ENCODE measurements around the gene L1CAM.
"Not testable (repeated sequence)": the region's sequence is repeated elsewhere in the genome, so short reads cannot be mapped to it uniquely, and the experiment has no call there.

Gene L1CAM

DNA sequence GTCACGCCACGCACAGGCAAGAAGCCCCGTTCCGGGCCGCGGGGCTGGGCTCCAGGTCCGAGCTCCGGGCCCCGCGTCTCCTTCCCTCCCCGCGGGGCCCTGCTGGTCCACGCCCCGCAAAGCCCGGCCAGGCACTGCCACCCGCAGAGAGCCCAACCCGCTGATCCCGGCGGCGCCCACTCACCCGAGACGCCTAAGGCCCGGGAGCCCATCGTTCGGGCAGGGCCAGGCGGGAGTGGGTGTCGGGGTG lies 56.5 kb downstream of the L1CAM start:
- Mint-ChIP-seq H3K9me3 (no peaks in the 10 kb centered on the region), H3K27ac (no peak overlapping the region), H3K36me3 (no peaks in the 10 kb centered on the region), H3K27me3 (peaks cover 52% of the 10 kb centered on the region), H3K4me3 (no peak overlapping the region), H3K4me1 (no peaks in the 10 kb centered on the region)
- ATAC-seq: no peak

DNA sequence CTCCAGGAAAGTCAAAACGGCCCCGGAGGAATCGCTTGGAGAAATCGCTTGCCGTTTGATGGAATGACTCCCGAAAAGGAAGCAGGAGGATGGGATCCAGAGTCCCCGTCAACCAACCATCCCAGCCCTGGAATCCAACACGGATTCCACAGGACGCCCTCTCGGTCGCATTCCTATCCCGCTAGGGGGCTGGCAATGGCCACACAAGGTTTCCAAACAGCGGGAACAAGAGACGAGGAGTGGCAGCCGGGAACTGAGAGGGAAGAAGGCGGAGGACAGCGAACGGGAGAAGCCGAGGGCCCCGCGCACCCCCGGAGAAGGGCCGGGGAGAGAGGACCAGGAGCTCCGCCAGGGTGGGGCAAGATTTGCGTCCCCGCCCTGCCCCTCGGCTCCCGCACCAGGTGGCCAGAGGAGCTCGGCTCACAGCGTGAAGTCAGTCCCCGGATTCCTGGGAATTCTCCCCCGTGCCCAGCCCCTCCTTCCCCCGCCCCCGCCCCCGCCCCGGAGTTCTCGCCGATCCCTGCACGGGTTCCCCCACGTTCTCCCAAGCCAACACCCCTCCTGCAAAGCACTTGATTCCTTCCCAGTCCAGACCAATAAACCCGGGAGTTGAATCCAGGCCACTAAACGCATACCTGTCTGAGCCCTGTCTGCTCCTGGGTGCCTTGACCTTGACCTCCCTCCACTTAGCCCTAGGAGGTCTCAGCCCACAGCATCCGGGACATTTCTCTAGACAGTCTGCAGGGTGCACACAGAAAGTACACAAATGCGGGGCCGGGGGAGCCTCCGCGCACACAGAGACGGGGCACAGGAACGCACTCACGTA lies 57.0 kb downstream of the L1CAM start:
- no peak for ATAC-seq
- Mint-ChIP-seq H3K9me3 (no peaks in the 10 kb centered on the region), H3K36me3 (no peaks in the 10 kb centered on the region), H3K27me3 (peaks cover 58% of the 10 kb centered on the region), H3K4me1 (no peaks in the 10 kb centered on the region), H3K4me3 (peak overlapping the region; percentile 29), H3K27ac (no peak overlapping the region)

DNA sequence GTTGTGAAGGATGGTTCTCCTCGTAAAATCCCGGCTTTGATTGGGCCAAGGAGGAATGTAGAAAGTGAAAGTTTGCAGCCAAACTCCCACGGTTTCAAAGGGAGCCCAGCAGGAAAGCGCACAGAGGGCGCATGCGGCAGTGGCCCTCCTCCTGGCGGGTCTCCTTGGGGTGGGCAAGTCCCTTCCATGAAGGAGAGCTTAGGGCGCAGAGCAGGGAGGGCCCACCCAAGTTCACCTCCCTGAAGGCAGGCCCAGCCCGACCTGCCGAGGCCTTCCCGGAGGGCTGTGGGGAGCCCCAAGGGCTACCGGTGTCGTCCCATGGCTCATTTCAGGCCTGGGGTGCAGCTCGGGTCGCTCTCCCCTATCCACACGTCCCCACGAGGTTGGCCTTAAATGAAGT lies 57.7 kb downstream of the L1CAM start:
- H3K27ac Mint-ChIP-seq: no peak overlapping the region
- no peak overlapping the region for H3K4me3 Mint-ChIP-seq

DNA sequence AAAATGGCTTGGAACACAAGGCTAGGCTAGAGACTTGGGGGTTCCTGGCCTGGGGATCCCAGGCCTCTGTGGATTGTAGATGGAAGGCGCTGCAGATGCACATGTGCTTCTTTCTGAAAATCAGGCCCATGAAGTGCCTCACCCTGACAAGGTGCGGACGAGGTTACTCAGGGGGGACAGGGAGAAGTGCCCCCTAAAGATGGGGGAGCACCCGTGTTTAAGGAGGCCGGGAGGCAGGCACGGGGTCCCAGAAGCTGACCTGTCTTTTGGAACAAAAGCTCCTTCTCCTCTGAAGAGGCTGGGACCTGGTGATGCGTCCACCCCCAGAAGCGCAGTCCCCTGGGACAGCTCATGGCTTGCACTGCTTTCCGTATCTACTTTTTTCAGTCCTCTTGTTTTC lies 58.1 kb downstream of the L1CAM start:
- Mint-ChIP-seq H3K27me3 (peaks cover 57% of the 10 kb centered on the region), H3K9me3 (no peaks in the 10 kb centered on the region), H3K36me3 (no peaks in the 10 kb centered on the region), H3K27ac (no peak overlapping the region), H3K4me1 (no peaks in the 10 kb centered on the region), H3K4me3 (no peak overlapping the region)
- ATAC-seq: no peak

More for the DNA sequence above, 57.7 kb downstream of the L1CAM start:
- no peaks in the 10 kb centered on the region for H3K36me3 Mint-ChIP-seq
- no peaks in the 10 kb centered on the region for H3K4me1 Mint-ChIP-seq
- peaks cover 61% of the 10 kb centered on the region for H3K27me3 Mint-ChIP-seq
- no peaks in the 10 kb centered on the region for H3K9me3 Mint-ChIP-seq
- no peak for ATAC-seq

DNA sequence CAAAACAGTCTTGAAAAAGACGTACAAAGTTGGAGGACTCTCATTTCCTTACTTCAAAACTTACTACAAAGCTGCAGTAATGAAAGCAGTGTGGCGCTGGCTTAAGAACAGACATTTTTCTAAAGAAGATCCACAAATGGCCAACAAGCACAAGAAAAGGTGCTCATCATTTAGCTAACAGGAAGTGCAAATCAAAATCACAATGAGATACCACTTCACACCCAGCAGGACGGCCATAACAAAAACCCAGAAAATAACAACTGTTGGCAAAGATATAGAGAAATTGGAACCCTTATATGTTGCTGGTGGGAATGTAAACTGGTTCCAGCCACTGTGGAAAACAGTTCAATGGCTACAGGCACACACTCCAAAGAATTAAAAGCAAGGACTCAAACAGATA lies 59.0 kb downstream of the L1CAM start:
- no peak overlapping the region for H3K27ac Mint-ChIP-seq
- ATAC-seq: no peak

DNA sequence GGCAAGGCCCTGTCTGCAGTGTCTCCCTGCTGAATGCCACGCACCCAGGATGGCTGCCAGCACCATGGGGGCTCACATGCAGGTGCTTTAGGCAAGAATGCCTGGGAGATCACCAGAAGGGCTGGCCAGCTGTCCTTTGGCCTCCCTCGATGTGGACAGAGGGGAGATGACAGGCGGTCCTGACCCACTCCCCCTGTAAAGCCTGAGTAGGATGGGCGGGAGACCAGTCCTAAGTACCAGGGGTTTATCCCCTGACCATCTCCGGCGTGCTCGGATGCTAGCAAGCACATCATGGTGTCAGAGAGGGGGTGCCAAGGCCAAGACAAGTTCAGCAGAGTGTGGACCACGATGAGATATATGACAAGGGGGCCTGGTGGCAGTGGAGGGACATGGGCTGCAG lies 60.9 kb downstream of the L1CAM start:
- ATAC-seq: no peak
- Mint-ChIP-seq H3K4me1 (peaks cover 11% of the 10 kb centered on the region), H3K4me3 (no peak overlapping the region), H3K27ac (no peak overlapping the region), H3K9me3 (no peaks in the 10 kb centered on the region), H3K36me3 (no peaks in the 10 kb centered on the region), H3K27me3 (peaks cover 47% of the 10 kb centered on the region)

More for the DNA sequence above, 59.0 kb downstream of the L1CAM start:
- Mint-ChIP-seq H3K36me3 (no peaks in the 10 kb centered on the region), H3K27me3 (peaks cover 57% of the 10 kb centered on the region), H3K4me3 (no peak overlapping the region), H3K9me3 (no peaks in the 10 kb centered on the region), H3K4me1 (peaks cover 8% of the 10 kb centered on the region)

DNA sequence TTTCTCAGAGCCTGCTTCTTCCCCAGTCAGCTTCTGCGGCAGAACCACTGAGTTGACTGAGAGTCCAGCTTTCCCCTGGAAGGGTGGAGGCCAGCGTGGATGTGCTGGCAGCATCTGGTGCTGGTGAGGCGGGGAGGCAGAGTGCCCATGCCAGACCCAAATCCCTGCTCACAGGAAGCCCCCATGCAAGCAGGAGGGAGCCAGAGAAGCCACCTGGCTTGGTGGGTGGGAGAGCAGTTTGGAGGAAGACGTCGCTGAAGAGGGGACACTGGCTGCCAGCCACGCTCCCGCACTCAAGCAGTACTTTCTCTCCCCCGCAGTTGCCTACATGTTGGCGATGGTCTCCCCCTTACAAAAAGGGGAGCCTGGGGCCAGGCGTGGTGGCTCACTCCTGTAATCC lies 61.6 kb downstream of the L1CAM start:
- Mint-ChIP-seq H3K4me1 (peaks cover 11% of the 10 kb centered on the region), H3K4me3 (no peak overlapping the region), H3K27me3 (peaks cover 44% of the 10 kb centered on the region), H3K27ac (no peak overlapping the region), H3K9me3 (no peaks in the 10 kb centered on the region), H3K36me3 (no peaks in the 10 kb centered on the region)
- no peak for ATAC-seq

DNA sequence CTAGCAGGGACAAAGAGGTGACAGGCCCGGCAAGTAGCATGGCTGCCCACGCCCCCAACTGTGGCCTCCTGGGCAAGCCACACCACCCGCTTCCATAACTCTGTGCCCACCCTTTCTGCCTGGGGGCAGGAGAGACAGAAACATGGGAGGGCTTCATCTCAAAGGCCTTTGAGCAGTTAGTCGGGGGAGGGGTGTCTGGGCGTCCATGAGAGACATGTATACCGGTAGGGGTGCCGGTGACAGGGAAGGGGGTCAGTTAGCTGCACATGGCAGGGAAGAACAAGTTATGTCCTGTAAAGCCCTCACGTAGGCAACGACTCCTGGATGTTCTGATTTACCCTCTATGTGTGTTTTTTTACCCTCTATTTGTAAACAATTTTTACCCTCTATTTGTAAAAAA lies 64.9 kb downstream of the L1CAM start:
- H3K9me3 Mint-ChIP-seq: no peaks in the 10 kb centered on the region
- no peak overlapping the region for H3K4me3 Mint-ChIP-seq
- ATAC-seq: no peak
- H3K27ac Mint-ChIP-seq: no peak overlapping the region
- H3K4me1 Mint-ChIP-seq: peaks cover 20% of the 10 kb centered on the region
- peaks cover 46% of the 10 kb centered on the region for H3K27me3 Mint-ChIP-seq
- no peaks in the 10 kb centered on the region for H3K36me3 Mint-ChIP-seq

DNA sequence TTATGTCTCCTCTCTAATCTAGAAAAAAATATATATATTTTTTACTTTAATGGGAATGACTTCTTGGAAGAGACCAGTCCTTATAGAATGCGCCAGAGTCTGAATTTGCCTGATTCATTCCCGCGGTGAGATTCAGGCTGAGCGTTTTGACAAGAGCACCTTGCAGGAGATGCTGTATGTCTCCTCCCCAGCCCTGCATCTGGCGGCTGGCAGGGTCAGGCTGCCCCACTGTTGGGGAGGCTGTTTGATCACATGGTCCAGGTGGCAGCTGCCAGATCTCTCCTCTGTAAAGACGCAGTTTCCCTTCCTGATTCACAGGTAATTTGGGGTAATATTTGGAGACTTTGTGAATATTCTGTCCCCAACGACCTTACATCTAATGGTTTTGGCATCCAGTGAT lies 65.4 kb downstream of the L1CAM start:
- no peak overlapping the region for H3K4me3 Mint-ChIP-seq
- no peak for ATAC-seq
- peaks cover 46% of the 10 kb centered on the region for H3K27me3 Mint-ChIP-seq
- H3K36me3 Mint-ChIP-seq: no peaks in the 10 kb centered on the region
- peaks cover 20% of the 10 kb centered on the region for H3K4me1 Mint-ChIP-seq
- H3K27ac Mint-ChIP-seq: no peak overlapping the region
- H3K9me3 Mint-ChIP-seq: no peaks in the 10 kb centered on the region

DNA sequence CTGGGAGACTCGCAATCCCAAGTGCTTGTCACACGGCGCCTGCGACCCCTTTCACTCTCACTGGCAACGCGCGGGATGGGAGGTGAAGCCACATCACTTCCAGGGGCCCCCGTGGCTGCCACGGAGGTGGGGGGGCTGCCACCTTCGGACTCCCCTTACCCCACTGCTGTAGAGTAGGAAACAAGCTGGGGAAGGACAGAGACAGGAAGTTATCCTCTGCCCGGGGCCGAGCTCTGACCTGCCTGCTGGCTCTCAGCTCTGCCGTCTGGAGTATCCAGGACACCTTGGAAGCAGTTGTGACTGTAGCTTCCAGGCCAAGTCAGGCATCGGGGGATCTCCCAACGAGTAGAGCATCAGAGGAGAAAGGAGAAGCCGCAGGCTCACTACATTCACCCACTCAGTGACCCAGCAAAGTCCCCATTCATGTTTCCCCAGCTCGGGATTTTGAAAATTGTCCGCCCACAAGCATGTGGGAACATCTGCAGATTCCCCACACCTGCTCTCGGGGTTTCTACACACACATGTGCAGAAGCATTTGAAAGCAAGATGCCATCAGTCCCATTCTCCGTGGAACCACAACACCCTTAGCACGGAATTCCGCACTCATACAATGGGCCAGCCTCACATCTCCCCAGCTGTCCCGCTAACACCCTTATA lies 66.5 kb downstream of the L1CAM start:
- Mint-ChIP-seq H3K4me3 (no peak overlapping the region), H3K4me1 (peaks cover 29% of the 10 kb centered on the region), H3K36me3 (no peaks in the 10 kb centered on the region), H3K9me3 (no peaks in the 10 kb centered on the region), H3K27me3 (peaks cover 54% of the 10 kb centered on the region), H3K27ac (no peak overlapping the region)
- ATAC-seq: no peak

DNA sequence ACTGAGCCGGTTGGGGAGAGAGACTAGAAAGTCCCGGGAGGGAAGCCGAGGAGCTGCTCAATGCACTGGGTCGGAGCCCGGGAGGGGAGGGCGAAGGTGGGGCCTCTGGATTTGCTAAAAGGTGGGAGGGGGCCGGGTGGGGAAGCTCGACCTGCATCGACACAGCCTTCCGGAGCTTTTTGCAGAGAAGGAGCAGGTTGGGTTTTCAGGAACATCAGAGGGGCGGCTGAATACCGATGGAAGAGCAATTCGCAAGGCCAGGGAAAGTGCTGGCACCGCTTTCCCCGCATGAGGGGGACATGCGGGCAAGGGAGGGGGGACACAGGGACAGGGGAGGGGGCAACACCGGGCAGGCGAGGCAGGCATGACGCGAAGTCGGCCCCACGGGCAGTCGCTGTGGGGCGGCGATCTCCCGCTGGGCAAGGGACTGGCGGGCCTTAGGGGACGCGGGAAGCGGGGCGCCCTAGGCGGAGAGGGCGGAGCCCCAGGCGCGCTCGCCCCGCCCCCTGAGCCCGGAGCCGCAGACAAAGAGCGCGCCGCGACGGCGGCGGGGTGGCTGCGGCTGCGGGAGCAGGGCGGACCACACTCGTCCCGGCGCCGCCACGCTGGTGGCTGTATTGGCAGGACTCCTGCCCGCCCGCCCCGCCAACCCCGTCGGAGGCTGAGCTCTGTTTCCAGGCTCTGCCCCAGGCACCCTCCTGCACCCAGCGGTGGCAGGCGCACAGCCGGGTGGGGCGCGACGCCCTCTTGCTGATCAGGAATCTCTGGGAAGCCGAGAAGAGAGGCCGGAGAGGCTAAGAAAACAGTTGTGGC lies 67.2 kb downstream of the L1CAM start:
- Mint-ChIP-seq H3K27me3 (peaks cover 49% of the 10 kb centered on the region), H3K4me3 (peak overlapping the region; percentile 7), H3K36me3 (no peaks in the 10 kb centered on the region), H3K9me3 (no peaks in the 10 kb centered on the region), H3K4me1 (peaks cover 29% of the 10 kb centered on the region), H3K27ac (no peak overlapping the region)
- ATAC-seq: peak; percentile 66

DNA sequence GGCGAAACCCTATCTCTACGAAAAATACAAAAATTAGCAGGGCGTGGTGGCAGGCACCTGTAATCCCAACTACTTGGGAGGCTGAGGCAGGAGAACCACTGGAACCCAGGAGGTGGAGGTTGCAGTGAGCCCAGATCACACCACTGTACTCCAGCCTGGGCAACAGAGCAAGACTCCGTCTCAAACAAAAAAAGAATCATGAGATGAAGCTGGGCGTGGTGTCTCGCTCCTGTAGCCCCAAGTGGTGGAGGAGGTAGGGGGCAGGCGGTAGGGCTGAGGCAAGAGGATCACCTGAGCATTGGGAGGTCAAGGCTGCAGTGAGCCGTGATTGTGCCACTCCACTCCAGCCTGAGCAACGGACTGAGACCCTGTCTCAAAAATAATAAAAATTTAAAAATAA lies 67.9 kb downstream of the L1CAM start:
- H3K36me3 Mint-ChIP-seq, H3K9me3 Mint-ChIP-seq, H3K4me3 Mint-ChIP-seq, ATAC-seq, H3K27ac Mint-ChIP-seq: not testable (repeated sequence)
- H3K4me1 Mint-ChIP-seq: peaks cover 29% of the 10 kb centered on the region
- H3K27me3 Mint-ChIP-seq: peaks cover 45% of the 10 kb centered on the region

DNA sequence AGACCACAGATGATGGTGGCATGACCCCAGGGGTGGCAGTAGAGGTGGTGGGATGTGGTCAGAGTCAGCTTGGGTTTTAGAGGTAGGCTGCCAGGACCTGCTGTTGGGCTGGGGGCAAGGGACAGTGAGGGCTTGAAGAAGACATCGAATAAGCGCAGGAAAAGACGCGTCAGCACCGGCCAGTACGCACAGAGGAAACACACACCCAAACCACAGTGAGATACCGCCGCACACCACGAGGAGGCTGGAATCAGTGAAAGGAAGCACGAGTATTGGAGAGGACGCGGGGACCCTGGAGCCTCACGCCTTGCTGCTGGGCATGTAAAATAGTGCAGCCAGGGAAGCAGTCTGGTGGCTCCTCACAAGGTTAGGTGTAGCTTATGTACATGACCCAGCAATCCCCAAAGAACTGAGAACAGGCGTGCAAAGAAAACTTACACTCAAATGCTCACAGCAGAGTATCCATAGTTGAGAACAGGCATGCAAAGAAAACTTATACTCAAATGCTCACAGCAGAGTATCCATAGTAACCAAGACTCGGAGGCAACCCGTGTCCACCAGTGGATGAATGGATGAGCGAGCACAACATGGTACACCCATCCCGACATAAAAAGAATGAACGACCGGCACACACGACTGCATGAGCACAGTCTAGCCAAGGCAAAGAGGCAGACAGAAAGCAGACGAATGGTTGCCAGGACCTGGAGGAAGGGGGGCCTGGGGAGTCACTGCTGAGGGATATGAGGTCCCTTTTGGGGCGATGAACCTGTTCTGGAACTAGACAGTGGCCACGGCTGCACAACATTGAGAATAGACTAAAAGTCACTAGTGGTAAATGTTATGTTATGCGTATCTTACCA lies 68.9 kb downstream of the L1CAM start:
- Mint-ChIP-seq H3K4me3 (no peak overlapping the region), H3K27ac (no peak overlapping the region), H3K9me3 (no peaks in the 10 kb centered on the region), H3K4me1 (peaks cover 21% of the 10 kb centered on the region), H3K27me3 (peaks cover 36% of the 10 kb centered on the region), H3K36me3 (no peaks in the 10 kb centered on the region)
- ATAC-seq: no peak

DNA sequence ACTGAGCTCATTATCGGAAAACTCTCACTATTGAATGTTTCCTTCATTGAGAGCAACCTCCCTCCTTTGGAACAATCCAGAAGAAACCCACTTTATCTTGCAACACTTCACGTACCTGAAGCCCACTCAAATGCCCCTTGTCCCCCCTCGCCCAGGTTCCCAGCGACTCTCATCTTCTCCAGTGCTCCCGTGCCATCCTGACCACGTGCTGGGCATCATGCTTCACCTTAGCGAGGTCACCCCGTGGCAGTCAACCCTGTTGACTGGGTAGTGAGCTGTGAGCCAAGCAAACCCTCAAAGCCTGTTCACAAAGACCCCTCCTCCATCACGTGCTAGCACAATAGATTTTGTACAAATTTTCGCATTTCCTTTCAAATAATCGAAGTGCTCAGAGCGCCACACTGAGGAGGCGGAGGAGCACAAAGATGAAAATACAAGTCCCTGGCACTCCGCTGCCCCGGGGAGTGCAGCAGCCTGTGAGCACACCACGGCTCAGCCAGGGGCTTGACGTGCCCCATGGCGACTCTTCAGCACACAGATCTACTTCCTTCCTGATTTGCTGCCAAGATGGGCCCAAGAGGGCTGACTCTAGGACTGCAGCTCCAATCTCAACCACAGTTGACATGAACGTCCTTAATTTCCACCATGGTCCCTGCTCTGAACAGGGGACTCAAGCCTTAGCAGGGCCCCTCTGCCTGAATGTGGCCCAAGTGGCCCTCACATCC lies 71.2 kb downstream of the L1CAM start:
- no peak overlapping the region for H3K4me3 Mint-ChIP-seq

More for the DNA sequence above, 71.2 kb downstream of the L1CAM start:
- H3K9me3 Mint-ChIP-seq: no peaks in the 10 kb centered on the region
- no peak overlapping the region for H3K27ac Mint-ChIP-seq
- H3K27me3 Mint-ChIP-seq: peaks cover 41% of the 10 kb centered on the region
- no peak for ATAC-seq
- H3K36me3 Mint-ChIP-seq: no peaks in the 10 kb centered on the region
- peaks cover 18% of the 10 kb centered on the region for H3K4me1 Mint-ChIP-seq
